GM12801 (cell line): ENCODE measurements around the gene AEN.

ENCODE experiments used
- CTCF ChIP-seq: IDR thresholded peaks from one replicate; pipeline ENCODE4 v1.5.1; 2011; ENCODE audit warnings: control low read depth; ENCODE audit not compliant: insufficient read length; ENCODE audit errors: extremely low read depth

The AEN gene

GRCh38 chr15:88590759-88591158, 30.4 kb upstream of the AEN start:
- no peak for TF ChIP-seq CTCF

GRCh38 chr15:88591384-88591783, 29.8 kb upstream of the AEN start:
- no peak for TF ChIP-seq CTCF

- TF ChIP-seq CTCF, result no peak
Observed at GRCh38 chr15:88603885-88604284, 17.3 kb upstream of the AEN start.

GRCh38 chr15:88604381-88605188, 16.6 kb upstream of the AEN start:
- TF ChIP-seq CTCF, result no peak

- no peak for TF ChIP-seq CTCF
Observed at GRCh38 chr15:88605189-88606069, 15.7 kb upstream of the AEN start.

- TF ChIP-seq CTCF, result no peak
Observed at GRCh38 chr15:88606070-88606794, 14.9 kb upstream of the AEN start.

GRCh38 chr15:88607951-88608350, 13.2 kb upstream of the AEN start:
- TF ChIP-seq CTCF, result no peak
